Fibroblast of villous mesenchyme (primary cell): ENCODE data around the gene PRKCE. TPM values are rescaled to one million over a fixed set of nuclear protein-coding genes. Genes with fewer than 3 reads are reported as not detected.

Experiments
- DNase-seq: peaks from one replicate; pipeline ENCODE4 v3.0.0-alpha.2; 2010; ENCODE audit warnings: low read depth
- H3K4me3 ChIP-seq: 2 replicates; pipeline ENCODE4 v1.5.1; 2011; ENCODE audit warnings: low read depth, mild to moderate bottlenecking, low read length
- CTCF ChIP-seq: IDR thresholded peaks from 2 replicates; pipeline ENCODE4 v1.5.1; 2012; ENCODE audit warnings: low read depth, mild to moderate bottlenecking, low read length; ENCODE audit not compliant: insufficient read depth
- total RNA-seq: library from RNA; depleted of rRNA; stranded (reverse); fragments of >200 nt; gene quantifications from 2 replicates; pipeline ENCODE4 v1.2.3, GENCODE V29; 2012

The PRKCE gene
- total RNA-seq, 1 donor, result 27.2 TPM

DNA sequence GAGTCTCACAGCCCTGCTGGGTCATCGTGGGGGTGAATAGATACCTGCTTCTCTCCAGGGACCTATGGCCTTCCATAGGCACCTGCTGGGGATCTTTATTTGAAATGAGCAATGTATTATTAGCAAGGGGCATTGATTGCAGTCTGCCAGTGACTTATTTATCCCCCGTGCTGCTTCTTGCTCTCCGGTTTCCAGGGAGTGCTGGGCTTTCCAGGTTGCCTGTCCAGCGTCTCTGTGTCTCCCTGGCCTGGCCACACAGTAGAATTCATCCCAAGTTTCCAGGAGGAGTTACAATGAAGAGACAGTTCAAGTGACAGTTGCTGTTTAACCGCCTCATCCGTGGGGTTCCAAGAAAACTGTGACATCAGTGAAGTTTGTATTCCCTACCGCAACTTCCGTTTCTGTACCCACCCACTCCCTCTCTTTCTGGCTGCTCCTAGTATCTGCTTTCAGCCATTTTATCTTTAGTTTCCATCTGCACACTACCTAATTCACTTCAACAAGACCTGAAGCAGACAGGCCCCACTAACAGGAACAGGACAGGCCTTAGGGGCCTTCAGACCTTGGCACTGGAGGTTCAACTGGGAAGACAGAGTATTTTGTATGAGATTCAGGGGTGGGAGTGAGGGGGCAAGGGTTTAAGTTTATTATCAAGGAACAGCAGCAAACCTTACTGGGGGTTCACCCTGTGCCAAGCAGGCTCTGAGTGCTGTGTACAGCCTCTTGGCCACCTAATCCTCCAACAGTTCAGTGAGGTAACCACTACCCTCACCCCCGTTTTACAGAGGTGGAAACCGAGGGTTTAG lies 134.8 kb downstream of the PRKCE start:
- DNase-seq, result no peak
- TF ChIP-seq CTCF, result no peak

DNA sequence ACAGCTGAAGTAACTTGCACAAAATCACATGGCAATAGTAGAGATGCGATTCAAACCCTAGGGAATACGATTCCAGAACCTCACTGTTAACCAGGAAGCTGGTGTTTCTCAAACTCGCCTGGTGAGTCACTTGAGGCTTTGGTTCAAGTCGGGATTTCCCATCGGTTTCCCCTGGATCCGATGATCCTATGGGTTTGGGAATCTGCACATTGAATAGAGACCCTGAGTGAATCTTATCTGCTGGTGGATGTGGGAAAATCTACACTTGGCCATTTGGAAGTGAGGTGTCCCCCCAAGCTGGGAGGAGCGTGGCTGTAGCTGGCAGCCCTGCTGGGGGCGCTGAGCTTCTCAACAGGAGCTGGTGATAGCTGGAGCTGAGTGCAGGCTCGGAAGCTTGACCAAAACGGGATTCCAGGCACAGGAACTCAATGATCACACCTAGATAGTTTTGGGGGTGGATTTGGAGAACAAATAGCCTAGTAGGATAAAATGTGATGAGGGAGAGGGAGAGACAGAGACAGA lies 135.4 kb downstream of the PRKCE start:
- DNase-seq, result peak; percentile 76
- H3K4me3 ChIP-seq, result no peak overlapping the region
- TF ChIP-seq CTCF, result no peak

More for the DNA sequence above, 134.8 kb downstream of the PRKCE start:
- no peak overlapping the region for H3K4me3 ChIP-seq

- no peak overlapping the region for H3K4me3 ChIP-seq
- no peak for TF ChIP-seq CTCF
- DNase-seq, result no peak
Measured at GRCh38 chr2:45788401-45788800, 136.9 kb downstream of the PRKCE start.

GRCh38 chr2:45789317-45789716 lies 137.8 kb downstream of the PRKCE start:
- DNase-seq, result no peak
- no peak for TF ChIP-seq CTCF
- no peak overlapping the region for H3K4me3 ChIP-seq

DNA sequence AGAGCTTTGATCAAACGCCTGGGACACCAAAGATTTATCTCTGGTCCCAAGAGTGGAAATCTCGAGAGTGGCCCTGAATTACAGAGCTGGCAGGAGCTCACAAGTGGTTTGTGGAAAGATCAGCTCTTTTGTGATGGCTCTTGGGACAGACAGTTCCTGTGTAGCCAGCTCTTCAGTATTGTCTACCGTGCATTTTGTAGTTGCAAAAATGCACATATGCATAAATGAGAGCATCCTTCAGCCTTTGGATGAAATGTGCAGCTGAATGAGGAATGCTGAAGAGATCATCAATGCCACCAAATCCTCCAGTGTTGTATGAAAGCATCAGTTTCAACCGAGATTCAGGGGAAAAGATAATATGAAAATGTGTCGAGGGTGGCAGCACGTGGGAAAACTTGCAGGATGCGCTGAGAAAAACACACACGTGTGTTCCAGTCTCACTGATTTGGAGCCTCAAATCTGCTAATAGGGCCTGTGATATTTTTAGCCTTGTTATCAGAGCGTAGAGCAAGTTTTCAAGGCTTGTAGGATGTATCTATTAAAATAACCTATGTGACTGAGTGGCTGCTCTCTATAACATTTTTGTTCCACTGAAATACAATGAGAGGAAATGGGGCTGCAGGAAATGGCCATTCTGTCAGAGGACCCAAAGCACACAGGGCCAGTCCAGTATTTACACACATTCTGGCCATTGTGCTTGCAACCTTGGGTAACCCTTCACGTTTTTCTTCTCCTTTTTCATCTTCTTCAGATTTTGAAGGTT lies 138.7 kb downstream of the PRKCE start:
- H3K4me3 ChIP-seq, result no peak overlapping the region
- no peak for TF ChIP-seq CTCF
- DNase-seq, result no peak

- H3K4me3 ChIP-seq, result no peak overlapping the region
- TF ChIP-seq CTCF, result no peak
- no peak for DNase-seq
Measured at GRCh38 chr2:45793305-45793962, 142.0 kb downstream of the PRKCE start.
